A673 (cell line): ENCODE measurements around the gene DGAT2L6. TPM values are rescaled to one million over a fixed set of nuclear protein-coding genes. Genes with fewer than 3 reads are reported as not detected.

Experiments
- BruUV-seq: library from RNA; stranded (reverse); fragments of 400-500 nt; replicated peaks from 2 replicates; lab custom pipeline; 2021; lab: Mats Ljungman, UMichigan
- CTCF ChIA-PET: fragments of 300-600 bp; sonication (Branson Sonifier 250); formaldehyde crosslinking; loops from one replicate; lab custom pipeline; 2022; ENCODE audit warnings: antibody characterized with exemption; lab: Charles Lee
- POLR2A ChIA-PET: fragments of 300-600 bp; sonication (Branson Sonifier 250); formaldehyde crosslinking; loops from one replicate; lab custom pipeline; 2022; ENCODE audit warnings: antibody characterized with exemption; ENCODE audit not compliant: low non-redundant PET; lab: Charles Lee
- DNase-seq: peaks from one replicate; pipeline ENCODE4 v3.0.0-alpha.2; 2015; ENCODE audit warnings: low spot score
- H3K27ac ChIP-seq: fragments of 200-600 bp; sonication (generic); 2 replicates; pipeline ENCODE4 v1.5.1; 2016; ENCODE audit warnings: mixed run types, low read depth, mild to moderate bottlenecking, mixed read lengths, antibody characterized with exemption, low read length; ENCODE audit not compliant: poor library complexity, severe bottlenecking
- H3K27me3 ChIP-seq: fragments of 200-600 bp; sonication (generic); replicated peaks from 2 replicates; pipeline ENCODE4 v1.6.1; 2017; ENCODE audit warnings: mixed run types, low read depth, mild to moderate bottlenecking, mixed read lengths, antibody characterized with exemption, low read length; ENCODE audit not compliant: insufficient read depth, poor library complexity
- H3K36me3 ChIP-seq: fragments of 200-600 bp; sonication (generic); 2 replicates; pipeline ENCODE4 v1.6.1; 2016; ENCODE audit warnings: mixed run types, mild to moderate bottlenecking, mixed read lengths, antibody characterized with exemption, low read length; ENCODE audit not compliant: insufficient read depth, poor library complexity, severe bottlenecking
- H3K4me1 ChIP-seq: fragments of 200-600 bp; sonication (generic); 2 replicates; pipeline ENCODE4 v1.6.1; 2017; ENCODE audit warnings: mixed run types, mild to moderate bottlenecking, mixed read lengths, antibody characterized with exemption, low read length; ENCODE audit not compliant: insufficient read depth, poor library complexity, severe bottlenecking
- H3K4me3 ChIP-seq: fragments of 200-600 bp; sonication (generic); 2 replicates; pipeline ENCODE4 v1.5.1; 2016; ENCODE audit warnings: low read depth, mixed run types, mild to moderate bottlenecking, mixed read lengths, low read length; ENCODE audit not compliant: poor library complexity, severe bottlenecking
- H3K9me3 ChIP-seq: fragments of 200-600 bp; sonication (generic); 2 replicates; pipeline ENCODE4 v1.6.1; 2016; ENCODE audit warnings: mixed run types, low read depth, mild to moderate bottlenecking, mixed read lengths, antibody characterized with exemption, low read length; ENCODE audit not compliant: poor library complexity, severe bottlenecking
- CTCF ChIP-seq: fragments of 300-800, 200-600 bp; sonication (generic); conservative IDR thresholded peaks from 2 replicates; pipeline ENCODE4 v1.5.1; 2017; ENCODE audit warnings: low read depth, mild to moderate bottlenecking, antibody characterized with exemption, low read length, moderate library complexity, mixed read lengths
- EZH2 ChIP-seq: fragments of 200-600 bp; sonication (generic); IDR thresholded peaks from 2 replicates; pipeline ENCODE4 v1.6.1; 2017; ENCODE audit warnings: borderline replicate concordance, low read depth, mild to moderate bottlenecking, mixed read lengths, antibody characterized with exemption, low read length; ENCODE audit not compliant: poor library complexity, severe bottlenecking
- intact Hi-C: fragments of 100-400 bp; cut with micrococcal nuclease; formaldehyde crosslinking; loops from one replicate; pipeline ENCODE4 v1.10.0; 2022; ENCODE audit not compliant: unreplicated experiment
- total RNA-seq: library from RNA; stranded (reverse); gene quantifications from 2 replicates; pipeline ENCODE4 v1.2.3, GENCODE V29; 2021

DGAT2L6 gene
- total RNA-seq, 1 experiment from 2014 or later = not detected

GRCh38 chrX:70183091-70183490 lies 5.8 kb downstream of the DGAT2L6 start:
- H3K4me3 ChIP-seq = no peak overlapping the region
- H3K4me1 ChIP-seq = no peaks in the 10 kb centered on the region
- no peaks in the 10 kb centered on the region for H3K36me3 ChIP-seq
- BruUV-seq = no TSS peak
- DNase-seq = no peak
- TF ChIP-seq CTCF (no peak), EZH2 (no peak)
- no peaks in the 10 kb centered on the region for H3K9me3 ChIP-seq
- POLR2A ChIA-PET = no interaction called here
- no peaks in the 10 kb centered on the region for H3K27me3 ChIP-seq
- no peak overlapping the region for H3K27ac ChIP-seq
- intact Hi-C loops = no loop called here
- CTCF ChIA-PET = no interaction called here

- H3K36me3 ChIP-seq = no peaks in the 10 kb centered on the region
- no peak for DNase-seq
- no TSS peak for BruUV-seq
- H3K27me3 ChIP-seq = no peaks in the 10 kb centered on the region
- ChIA-PET POLR2A (no interaction called here), CTCF (no interaction called here)
- H3K4me1 ChIP-seq = no peaks in the 10 kb centered on the region
- no peak for TF ChIP-seq CTCF
- H3K9me3 ChIP-seq = no peaks in the 10 kb centered on the region
- H3K27ac ChIP-seq = no peak overlapping the region
- intact Hi-C loops = no loop called here
- H3K4me3 ChIP-seq = no peak overlapping the region
These were observed 12.9 kb downstream of the DGAT2L6 start for GRCh38 chrX:70190225-70190624.

GRCh38 chrX:70196961-70197720 lies 19.9 kb downstream of the DGAT2L6 start:
- TF ChIP-seq EZH2 = no peak
- peak; percentile 75 for TF ChIP-seq CTCF
- no TSS peak for BruUV-seq
- POLR2A ChIA-PET = no interaction called here

More at GRCh38 chrX:70196961-70197720, 19.9 kb downstream of the DGAT2L6 start:
- Histone ChIP-seq H3K4me1 (no peaks in the 10 kb centered on the region), H3K9me3 (no peaks in the 10 kb centered on the region), H3K36me3 (no peaks in the 10 kb centered on the region), H3K27ac (no peak overlapping the region), H3K4me3 (no peak overlapping the region), H3K27me3 (no peaks in the 10 kb centered on the region)
- intact Hi-C loops = no loop called here
- DNase-seq = peak; percentile 66
- CTCF ChIA-PET = interaction anchor here (0.7 kb wide), 1 partner anchor 895 kb away, joined by 4 read pairs; no protein-coding TSS in a partner anchor
